Umbilical cord (tissue), 2 donors: ENCODE measurements around the gene SLC15A5. TPM values are rescaled to one million over a fixed set of nuclear protein-coding genes. Genes with fewer than 3 reads are reported as not detected.

Experiments
- DNase-seq: peaks from one replicate; pipeline ENCODE4 v3.0.0-alpha.2; 2015; ENCODE audit warnings: low spot score
- total RNA-seq: library from RNA; depleted of rRNA; stranded (reverse); fragments of >200 nt; gene quantifications from one replicate; pipeline ENCODE4 v1.2.3, GENCODE V29; 2014; ENCODE audit warnings: low replicate concordance; ENCODE audit not compliant: insufficient read depth

Gene SLC15A5
- 0.96 TPM for total RNA-seq

- no peak for DNase-seq
Observed at GRCh38 chr12:16277585-16277984, at the start of gene SLC15A5. Gene SLC15A5 (minus strand): TSS chr12:16277685. CDS start chr12:16277685, 0 bp downstream.

- DNase-seq: no peak
Observed at GRCh38 chr12:16325426-16325825, 47.9 kb upstream of the SLC15A5 start.

GRCh38 chr12:16324772-16325171, 47.3 kb upstream of the SLC15A5 start:
- DNase-seq: no peak

GRCh38 chr12:16324272-16324671, 46.8 kb upstream of the SLC15A5 start:
- DNase-seq: no peak

- no peak for DNase-seq
Observed at GRCh38 chr12:16323638-16324037, 46.2 kb upstream of the SLC15A5 start.

- no peak for DNase-seq
Observed at GRCh38 chr12:16323010-16323409, 45.5 kb upstream of the SLC15A5 start.

- no peak for DNase-seq
Observed at GRCh38 chr12:16310934-16311333, 33.4 kb upstream of the SLC15A5 start.

GRCh38 chr12:16307856-16308475, 30.5 kb upstream of the SLC15A5 start:
- DNase-seq: peak; percentile 28

GRCh38 chr12:16303939-16304338, 26.5 kb upstream of the SLC15A5 start:
- DNase-seq: no peak

GRCh38 chr12:16300736-16301135, 23.3 kb upstream of the SLC15A5 start:
- no peak for DNase-seq

- no peak for DNase-seq
Observed at GRCh38 chr12:16300122-16300521, 22.6 kb upstream of the SLC15A5 start.

- DNase-seq: no peak
Observed at GRCh38 chr12:16299403-16299802, 21.9 kb upstream of the SLC15A5 start.

- no peak for DNase-seq
Observed at GRCh38 chr12:16297521-16297920, 20.0 kb upstream of the SLC15A5 start.

- DNase-seq: no peak
Observed at GRCh38 chr12:16294376-16294956, 17.0 kb upstream of the SLC15A5 start.

- no peak for DNase-seq
Observed at GRCh38 chr12:16291032-16291431, 13.5 kb upstream of the SLC15A5 start.

- no peak for DNase-seq
Observed at GRCh38 chr12:16285586-16285985, 8.1 kb upstream of the SLC15A5 start.

- no peak for DNase-seq
Observed at GRCh38 chr12:16282978-16283377, 5.5 kb upstream of the SLC15A5 start.

GRCh38 chr12:16282081-16282480, 4.6 kb upstream of the SLC15A5 start:
- no peak for DNase-seq

GRCh38 chr12:16281157-16281556, 3.7 kb upstream of the SLC15A5 start:
- DNase-seq: peak; percentile 83

GRCh38 chr12:16272222-16272621, 5.3 kb downstream of the SLC15A5 start:
- DNase-seq: no peak

GRCh38 chr12:16271062-16271461, 6.4 kb downstream of the SLC15A5 start:
- no peak for DNase-seq

GRCh38 chr12:16269946-16270345, 7.5 kb downstream of the SLC15A5 start:
- DNase-seq: no peak

- no peak for DNase-seq
Observed at GRCh38 chr12:16266085-16266484, 11.4 kb downstream of the SLC15A5 start.
